Right hindlimb (tissue), 1 donor: Measurements from ENCODE around the gene GPC6.

ENCODE experiments used
- DNase-seq: peaks from one replicate; pipeline ENCODE4 v3.0.0-alpha.2; 2018

The GPC6 gene

DNA sequence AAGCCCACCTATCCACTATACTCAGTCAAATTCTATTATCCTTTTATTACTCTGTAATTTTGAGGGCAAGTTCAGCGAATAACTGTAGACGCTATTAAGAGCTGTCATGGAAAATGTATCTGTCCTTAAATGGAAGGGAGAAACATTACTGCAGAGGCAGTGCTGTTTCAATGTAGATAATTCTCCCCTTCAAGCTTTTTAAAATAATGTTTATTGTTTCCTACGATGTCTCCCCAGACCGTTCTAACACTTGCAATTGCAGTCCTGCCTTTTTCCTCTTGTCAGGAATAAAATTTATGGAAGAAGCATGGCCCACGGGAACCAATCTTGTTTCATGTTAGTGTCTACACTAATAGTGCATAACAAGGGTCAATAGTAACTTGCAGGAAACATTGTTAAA, 159.5 kb downstream of the GPC6 start:
- no peak for DNase-seq

DNA sequence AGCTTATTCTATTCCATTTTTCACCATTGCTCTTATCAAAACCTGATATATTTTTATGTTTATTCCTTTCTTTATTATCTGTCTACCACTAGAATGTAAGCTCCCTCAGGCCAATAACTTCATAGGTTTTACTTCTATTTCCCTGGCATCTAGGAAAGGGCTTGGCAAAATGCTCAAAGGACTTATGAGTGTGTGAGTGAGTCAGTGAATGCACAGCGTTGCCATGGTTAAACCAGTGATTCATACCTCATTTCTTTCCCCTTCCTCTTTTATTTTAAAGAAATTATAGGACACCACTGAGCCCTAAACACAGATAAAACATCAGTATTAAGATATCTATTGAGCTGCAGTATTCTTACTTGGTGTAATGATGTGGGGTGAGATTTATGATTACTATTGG, 162.1 kb downstream of the GPC6 start:
- DNase-seq, result no peak

DNA sequence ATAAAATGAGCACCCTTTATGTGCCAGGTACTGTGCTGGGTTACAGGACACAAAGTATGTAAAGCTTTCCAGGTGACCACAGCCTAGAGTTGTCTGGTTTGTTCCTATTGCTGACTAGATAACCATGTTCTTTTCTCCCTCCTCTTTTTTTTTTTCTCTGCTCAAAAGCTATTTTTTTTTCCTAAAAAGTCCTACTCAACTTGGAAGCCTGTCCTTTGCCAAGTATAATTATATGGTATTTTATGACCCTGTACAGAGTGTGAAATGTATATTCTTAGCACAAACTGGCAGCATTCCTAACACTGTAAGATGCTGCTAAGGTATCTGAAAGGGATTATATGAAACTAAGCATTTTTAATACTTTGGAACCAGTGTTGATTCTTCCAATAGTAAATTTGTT, 171.0 kb downstream of the GPC6 start:
- DNase-seq, result no peak

DNA sequence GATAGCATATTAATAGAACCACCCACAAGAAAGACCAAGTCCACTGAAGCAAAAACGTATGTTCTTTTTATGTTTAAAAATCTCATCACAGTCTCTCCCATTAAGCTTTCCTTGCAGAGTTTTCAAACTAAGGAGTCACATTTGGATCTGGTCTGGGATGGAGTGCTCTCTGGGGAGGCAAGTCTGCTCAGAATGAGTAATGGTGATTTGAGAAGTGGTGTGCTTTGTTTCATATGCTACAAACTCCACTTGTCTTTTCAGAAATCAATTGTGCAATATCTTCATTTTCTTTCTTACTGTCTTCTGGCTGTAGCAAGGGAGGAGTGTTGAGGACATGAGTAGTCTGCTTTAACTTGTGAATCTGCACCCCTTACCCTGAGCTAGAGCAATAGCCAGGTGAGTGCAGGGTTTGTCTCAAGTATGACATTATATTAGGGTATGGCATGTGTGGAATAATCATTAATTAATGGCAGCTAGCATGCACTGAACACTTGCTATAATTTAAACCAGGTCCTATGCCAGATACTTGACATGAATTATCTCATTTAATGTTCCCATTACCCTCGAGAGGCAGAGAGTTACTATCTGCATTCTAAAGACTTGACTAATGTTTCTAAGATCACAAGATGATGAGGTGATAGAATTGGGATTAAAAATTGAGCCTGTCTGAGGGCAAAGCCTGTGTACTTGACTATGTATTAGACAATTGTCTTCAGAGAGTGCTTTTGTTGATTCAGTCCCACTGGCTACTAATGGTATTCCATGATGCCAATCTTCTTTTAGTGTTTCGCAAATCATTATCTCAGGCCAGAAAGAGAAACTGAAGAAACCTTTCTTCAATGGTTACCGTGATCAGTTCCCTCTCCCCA, 171.8 kb downstream of the GPC6 start:
- no peak for DNase-seq

DNA sequence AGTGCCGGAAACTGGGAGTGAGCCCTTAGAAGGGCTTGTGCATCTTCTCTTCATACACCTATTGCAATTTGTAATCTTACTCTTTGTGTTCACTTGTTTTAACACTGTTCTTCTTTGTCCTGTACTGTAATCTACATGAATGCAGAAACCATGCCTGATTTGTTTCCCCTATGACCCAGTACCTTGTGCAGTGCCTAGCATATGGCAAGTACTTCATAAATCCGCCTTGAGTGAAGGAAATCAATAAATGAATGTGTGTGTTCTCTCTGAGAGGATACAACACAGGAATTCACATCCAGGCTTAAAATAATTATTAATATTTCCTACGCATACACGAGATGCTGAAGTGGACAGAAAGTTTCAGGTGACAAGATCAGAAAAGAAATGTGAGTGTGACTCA, 172.6 kb downstream of the GPC6 start:
- DNase-seq, result no peak

DNA sequence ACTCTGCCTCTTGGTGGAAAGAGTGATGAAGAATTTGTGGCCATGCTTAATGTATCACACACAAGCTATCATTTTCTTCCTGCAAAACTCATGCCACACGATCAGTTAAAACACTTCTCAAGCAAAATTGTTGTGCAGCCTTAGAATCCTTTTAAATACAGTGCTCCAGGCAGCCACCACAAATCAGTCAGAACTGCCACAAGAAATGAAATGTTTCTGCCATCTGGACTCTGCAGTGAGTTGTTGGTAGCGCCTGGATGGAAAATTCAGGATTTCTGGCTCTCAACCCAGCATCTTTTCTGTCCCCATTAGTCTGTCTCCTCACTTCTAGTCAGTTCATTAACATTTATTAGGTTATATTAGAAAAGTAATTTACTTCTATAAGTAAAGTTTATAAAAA, 179.5 kb downstream of the GPC6 start:
- no peak for DNase-seq

DNA sequence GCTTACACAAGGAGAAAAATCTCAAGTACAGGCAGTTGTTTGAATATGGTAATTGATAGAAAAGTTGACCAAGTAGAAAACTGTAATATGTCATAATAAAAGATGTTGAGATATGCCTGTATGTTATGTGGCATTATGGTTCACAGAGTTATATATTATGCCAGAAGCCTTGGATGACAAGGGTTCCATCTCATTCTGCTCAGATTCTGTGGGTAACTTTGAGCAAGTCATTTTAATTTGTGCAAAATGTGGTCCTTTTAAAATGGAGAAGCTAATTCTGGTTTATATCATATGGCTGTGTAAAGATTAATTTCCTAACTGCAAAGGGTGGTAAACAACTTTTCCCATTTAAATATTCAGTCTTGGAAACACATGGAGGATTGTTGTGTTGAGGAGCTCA, 180.9 kb downstream of the GPC6 start:
- no peak for DNase-seq

DNA sequence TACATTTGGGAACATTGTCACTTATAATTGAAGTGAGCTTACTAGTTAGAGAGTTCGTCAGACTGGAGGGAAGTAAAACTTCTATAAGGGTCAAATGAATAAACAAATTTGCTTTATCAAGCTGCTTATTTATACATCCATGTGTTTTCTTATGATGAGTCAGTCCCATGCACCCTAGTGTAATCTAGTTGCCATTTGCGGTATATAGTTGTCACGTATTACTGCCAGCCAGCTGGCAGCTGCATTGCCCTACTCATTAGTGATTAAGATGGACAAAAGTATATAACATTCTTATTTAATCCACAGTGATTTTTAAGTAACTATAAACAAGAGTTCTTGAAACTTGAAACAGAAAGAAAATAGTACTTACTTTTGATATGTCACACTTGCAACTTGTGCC, 182.4 kb downstream of the GPC6 start:
- DNase-seq, result no peak

DNA sequence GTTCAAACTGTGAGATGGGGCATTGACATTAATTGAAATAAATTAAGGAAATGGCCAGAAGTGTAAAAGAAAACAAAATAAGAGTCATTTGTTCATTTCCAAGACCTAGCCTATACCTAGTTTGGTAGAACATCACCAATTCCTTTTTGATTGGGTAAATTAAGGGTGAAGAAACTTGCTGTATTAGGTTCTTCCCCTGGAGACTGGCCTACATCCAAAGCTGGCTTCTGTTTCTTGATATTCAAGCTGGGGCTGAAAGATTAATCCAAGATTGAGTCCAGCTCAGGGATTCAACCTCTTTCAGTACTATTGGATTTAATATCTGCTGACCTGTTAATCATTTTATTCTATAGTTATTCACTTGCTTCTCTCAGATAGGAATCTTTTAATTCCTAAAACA, 183.2 kb downstream of the GPC6 start:
- DNase-seq, result no peak

DNA sequence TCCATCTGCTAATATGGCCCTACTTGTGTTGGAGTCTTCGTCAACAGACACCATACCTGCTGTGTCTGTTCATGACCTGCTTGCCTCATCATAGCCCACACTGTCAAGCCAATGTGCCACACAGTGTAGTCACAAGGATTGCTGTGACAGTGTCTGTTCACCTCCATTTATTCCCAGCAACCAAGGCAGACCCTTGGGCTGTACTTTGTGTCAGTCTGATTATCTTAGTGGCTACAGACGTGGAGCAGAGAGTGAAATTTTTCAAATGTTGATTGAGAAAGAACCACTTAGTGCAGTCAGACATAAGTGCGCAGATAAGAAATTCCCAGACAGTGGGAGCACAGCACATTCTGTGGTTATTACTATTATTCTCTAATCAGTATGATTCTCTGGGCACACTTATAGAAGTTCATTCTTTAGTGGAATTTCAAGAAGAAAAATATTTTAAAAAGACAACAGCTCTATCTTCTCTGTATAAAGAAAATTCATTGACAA, 184.6 kb downstream of the GPC6 start:
- DNase-seq, result no peak

DNA sequence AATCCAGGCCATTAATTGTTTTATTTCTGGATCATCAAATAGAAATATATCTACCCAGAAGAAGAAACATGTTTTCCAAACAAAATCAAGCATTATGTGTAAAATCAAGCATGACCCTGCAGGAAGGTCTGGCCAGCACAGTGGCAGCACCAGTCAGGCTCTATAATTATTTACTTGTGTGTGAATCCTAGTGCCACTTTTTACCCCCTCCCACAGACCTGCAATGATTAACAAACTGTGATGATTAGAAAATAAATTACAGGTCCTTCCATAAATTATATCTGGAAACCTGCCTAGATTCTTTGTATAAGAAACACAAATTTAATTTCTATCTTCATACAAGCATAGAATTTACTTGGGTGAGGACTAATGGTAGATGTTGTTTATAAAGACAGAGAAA, 186.1 kb downstream of the GPC6 start:
- no peak for DNase-seq

DNA sequence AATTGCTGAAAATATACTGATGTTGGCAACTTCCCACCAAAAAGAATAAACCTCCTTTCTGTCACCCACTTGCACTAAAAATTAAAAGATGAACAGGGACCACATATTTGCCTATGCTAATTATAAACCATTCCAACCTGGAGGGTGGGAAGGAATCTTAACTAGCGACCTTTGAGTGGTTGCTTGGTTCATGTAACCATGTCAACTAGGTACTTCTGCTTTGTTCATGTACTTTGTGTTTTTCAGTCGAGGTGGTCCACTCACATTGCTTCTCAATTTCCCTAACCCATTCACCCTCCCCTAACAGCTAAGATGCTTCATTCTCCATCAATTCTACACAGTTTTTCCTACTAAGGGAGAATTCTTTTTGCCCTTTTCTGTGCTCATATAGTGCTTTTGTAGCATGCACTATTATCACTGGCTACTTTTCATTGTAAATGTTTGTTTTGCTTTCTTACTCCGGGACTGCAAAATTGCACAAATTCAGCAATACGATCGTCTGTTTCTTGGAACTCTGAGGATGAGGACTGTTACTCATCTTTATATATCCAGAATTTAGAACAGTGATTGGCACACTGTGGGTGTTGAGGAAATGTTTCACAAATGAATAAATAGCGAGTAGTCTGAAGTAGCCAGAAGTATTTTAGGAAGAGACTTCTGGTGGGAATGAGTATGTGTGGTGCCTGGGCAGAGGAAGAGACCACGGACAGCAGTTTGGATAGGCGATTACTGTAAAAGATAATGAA, 187.5 kb downstream of the GPC6 start:
- DNase-seq, result no peak

DNA sequence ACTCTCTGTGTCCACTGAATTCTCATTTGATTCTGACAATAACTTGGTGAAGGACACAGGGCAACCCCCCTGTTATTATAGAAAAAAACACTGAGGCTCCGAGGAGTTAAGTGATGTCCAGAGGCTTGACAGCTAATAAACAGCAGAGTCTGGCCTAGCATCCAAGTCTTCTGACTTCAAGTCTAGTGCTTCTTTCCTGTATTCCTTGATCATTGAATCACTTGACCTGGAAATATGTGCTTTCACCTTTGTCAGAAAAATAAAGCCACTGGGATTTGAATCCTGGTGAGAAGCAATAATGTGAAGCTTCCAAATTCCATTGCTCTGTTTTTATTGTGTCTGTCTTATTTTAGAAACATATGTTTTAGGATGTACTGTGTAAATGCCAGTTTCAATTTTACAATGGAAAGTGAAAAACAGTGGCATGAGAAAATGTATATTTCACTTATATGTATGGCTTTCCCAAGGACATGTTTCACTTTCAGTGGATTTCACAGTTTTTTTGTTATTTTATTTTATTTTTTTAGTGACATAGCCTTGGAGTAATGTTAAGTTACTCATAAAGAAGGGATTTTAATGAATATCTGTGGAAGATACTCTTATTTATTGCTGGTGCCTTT, 190.2 kb downstream of the GPC6 start:
- DNase-seq, result no peak

DNA sequence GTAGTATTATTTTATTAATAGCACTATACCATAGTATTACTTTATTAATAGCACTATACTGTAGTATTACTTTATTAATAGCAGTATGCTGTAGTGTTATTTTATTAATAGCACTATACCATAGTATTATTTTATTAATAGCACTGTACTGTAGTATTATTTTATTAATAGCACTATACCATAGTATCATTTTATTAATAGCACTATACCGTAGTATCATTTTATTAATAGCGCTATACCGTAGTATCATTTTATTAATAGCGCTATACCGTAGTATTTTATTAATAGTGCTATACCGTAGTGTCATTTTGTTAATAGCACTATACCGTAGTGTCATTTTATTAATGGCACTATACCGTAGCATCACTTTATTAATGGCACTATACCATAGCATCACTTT, 191.8 kb downstream of the GPC6 start:
- DNase-seq, result no peak

DNA sequence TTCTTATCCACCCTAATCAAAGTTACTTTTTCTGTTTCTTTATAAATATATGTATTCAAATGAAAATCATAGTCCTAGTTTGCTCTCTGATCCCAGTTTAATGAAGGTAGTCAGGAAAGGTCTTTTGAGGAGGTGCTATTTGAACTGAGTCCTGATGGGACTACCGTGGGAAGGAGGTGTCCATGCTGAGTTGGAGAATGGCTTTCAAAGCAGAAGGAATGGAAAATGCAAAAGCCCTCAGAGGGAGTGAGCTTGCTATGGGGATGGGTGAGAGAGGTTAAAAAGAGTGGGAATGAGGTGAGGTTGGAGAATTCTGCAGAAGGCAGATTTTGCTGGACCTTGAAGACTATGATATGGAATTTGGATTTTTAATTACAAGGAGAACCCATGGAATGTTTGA, 193.6 kb downstream of the GPC6 start:
- DNase-seq, result no peak

DNA sequence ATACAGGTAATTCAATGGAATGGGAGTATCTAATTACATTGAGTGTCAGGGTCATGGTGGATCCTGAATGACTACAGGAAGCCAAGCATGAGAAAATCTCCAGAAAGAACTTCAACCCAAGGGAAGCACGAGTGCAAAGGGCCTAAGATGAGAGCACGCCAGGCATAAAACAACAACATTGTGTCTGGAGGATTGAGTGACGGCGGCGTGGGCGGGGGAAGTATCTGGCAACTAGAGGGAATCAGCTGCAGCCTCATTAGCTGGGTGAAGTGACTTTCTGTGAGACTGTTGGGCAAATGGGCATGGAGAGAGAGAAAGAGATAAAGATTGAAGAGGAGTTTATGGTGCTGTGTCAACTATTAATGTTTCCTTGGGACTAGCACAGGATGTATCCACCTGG, 194.3 kb downstream of the GPC6 start:
- DNase-seq, result no peak

DNA sequence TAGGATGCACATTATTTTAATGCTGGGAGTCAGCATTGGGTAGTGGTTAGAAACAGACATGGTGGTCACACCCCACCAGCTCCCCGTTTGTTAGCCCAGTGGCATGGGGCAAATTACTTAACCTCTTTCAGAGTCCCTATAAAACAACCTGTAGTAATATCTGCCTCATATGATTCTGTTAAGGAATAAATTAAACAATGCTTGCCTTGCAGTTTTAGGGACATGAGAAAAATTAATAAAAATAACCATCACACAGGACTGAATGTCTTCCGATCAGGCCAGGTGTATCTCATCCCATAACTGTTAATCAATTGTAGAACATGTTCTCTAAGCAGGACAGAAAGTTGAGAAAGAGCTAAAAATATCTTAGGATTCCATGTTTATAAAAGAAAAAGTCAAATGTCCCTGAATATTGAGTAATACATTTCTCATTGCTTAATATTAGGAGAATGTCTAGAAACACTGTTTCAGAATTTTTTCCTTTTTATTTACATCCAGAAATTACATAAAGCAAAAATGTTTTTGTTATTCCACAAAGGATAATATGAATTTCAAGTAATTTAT, 196.5 kb downstream of the GPC6 start:
- no peak for DNase-seq

DNA sequence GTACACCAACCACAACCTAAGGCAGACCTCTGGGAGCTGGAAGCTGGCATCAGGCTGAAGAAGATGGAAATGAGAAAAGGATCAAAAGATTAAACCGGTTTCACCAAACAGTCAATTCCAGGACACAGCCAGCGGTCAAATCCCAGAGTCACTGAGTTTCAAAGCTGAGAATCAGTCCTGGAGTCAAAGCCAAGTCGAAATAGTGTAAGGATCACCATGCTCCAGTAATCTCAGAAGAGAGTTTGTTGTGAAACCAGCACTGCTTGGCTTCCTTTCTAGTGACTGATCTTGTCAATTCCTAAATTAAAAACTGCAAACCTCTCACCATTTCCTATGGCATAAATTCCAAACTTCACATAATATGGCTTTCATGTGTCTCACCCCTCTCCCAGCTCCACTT, 198.8 kb downstream of the GPC6 start:
- DNase-seq, result no peak

DNA sequence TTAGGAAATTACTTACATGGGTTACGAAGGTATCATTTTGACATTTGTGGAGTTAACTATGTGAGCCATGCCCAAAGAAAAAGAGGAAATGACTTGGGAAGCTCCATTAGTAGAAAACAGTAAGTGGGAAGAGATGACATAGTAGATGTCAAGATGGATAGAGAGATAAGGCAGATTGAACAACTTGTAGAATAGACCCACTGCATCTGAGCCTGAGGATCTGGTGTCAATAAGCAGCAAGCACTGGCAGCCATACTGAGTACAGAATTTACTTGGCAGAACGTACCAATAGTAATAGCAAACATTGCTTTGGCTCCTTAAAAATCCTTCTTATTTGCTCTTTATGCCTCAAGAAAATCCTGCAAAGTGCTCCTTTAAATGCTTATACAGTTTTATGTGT, 203.8 kb downstream of the GPC6 start:
- no peak for DNase-seq

DNA sequence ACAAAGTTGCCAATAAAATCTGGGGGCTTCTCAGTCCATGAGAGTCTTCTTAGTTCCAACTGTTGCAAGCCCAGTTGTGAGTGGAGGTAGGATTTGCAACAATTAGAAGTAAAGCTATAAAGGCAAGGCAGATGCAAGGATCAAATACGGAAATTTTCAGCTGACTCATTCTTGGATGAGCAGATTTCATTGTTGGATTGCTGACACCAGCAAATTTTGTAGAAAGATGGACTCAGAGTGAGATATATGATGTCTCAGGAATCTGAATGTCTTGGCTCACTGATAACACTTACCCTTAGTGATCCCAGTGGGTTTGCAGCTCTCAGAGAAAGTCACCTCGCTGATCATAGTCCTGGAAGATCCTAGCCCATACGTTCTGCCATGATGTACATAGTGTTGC, 209.0 kb downstream of the GPC6 start:
- no peak for DNase-seq

DNA sequence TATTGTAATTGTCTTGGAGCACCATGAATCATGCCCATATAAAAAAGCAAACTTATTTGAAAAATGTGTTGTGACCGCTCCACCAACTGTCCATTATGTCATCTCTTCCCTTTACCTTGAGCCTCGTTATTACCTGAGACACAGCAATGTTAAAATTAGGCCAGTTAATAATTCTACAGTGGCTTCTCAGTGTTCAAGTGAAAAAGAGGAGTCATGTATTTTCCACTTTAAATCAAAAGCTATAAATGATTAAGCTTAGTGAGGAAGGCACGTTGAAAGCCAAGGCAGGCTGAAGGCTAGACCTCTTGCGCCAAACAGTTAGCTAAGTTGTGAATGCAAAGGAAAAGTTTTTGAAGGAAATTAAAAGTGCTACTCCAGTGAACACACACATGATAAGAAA, 210.5 kb downstream of the GPC6 start:
- no peak for DNase-seq

DNA sequence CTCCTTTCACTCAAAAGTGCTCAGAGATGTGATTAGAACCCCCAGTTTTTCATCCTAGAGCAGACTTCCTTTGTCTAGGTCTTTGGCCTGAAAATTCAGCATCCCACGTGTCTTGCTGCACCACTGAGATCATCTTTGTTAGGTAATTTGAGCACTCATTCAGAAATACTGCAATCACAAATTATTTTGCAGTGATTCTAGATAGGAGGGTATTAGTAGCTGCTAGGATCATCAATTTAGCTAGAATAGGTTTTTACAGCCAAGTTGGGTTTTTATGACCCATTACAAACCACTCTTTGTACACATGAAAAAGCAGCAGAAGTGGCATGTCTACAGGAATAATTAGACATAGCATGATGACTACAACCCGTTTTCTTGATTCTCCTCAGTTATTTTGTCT, 219.6 kb downstream of the GPC6 start:
- no peak for DNase-seq

DNA sequence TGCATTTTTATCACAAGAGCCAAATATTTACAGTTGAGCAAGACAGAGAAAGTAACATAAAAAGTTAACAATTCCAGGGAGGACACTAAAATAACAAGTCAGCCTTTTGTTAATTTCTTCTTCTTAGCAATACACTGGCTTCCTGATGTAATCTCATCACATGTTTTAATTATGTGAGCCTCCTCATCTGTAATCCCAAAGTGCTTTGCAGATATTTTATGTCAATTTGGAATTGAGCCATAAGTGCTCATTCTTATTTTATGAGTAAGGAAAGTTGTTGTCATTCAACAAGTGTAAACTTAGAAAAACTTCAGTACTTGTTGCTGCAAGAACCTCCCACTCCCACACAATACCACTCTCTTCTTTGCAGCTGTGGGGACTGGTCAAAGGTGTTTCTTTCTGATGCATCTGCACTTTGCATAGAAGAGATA, 223.6 kb downstream of the GPC6 start:
- DNase-seq, result no peak

DNA sequence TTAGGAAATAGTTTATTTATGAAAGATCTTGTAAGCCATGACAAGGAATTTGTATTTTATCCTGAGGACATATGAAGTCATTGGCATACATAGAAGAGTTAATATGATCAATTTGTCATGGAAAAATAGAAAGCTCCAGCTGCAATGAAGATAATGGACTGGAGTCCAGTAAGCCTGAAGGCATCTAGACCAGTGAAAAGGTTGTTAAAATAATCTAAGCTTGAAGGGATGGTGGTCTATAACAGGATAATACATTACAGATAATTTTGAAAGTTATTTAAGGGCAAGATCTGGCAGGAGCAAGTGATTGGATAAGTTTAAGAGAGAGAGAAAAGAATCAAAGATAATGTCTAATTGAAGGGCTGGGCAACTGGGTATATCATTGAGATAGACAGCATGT, 224.2 kb downstream of the GPC6 start:
- no peak for DNase-seq
